Keratinocyte (primary cell): ENCODE results near the gene PCDH9.

ENCODE experiments used
- EZH2 ChIP-seq: IDR thresholded peaks from one replicate; pipeline ENCODE4 v1.6.1; 2012; ENCODE audit warnings: inconsistent platforms, mild to moderate bottlenecking, low read length, moderate library complexity
- TF ChIP-seq, protein P1 (sequence below), 3 experiments: IDR thresholded peaks in 1 of 3; conservative IDR thresholded peaks in 1 of 3; optimal IDR thresholded peaks in 1 of 3; 2 replicates in 2 of 3; 3 replicates in 1 of 3; pipeline versions ENCODE3 to v1.5.1; 2011; ENCODE audit warnings: low read length in 3 of 3, mild to moderate bottlenecking in 3 of 3, moderate library complexity in 2 of 3, control low read depth in 1 of 3, inconsistent platforms in 1 of 3; ENCODE audit not compliant: insufficient read depth in 2 of 3; ENCODE audit errors: extremely low read depth in 1 of 3

DNA sequence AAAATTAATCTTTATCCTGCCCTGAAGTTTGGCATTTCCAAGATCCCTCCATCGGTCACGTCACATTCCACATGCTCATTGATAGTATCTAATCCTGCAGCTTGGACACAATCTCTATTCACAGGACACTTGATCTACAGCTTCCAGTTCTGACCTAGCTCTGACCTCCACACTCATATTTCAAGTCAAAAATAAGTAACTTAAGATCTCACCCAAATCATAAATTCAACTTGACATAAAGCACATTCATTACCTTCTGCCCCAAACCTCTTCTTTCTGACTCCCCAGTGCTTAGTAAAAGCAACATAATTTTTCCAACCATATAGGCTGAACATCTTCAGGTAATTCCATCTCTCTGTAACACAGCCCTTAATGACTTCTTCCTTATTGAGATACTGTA is 880.2 kb downstream of the PCDH9 start:
- TF ChIP-seq, protein P1, sequence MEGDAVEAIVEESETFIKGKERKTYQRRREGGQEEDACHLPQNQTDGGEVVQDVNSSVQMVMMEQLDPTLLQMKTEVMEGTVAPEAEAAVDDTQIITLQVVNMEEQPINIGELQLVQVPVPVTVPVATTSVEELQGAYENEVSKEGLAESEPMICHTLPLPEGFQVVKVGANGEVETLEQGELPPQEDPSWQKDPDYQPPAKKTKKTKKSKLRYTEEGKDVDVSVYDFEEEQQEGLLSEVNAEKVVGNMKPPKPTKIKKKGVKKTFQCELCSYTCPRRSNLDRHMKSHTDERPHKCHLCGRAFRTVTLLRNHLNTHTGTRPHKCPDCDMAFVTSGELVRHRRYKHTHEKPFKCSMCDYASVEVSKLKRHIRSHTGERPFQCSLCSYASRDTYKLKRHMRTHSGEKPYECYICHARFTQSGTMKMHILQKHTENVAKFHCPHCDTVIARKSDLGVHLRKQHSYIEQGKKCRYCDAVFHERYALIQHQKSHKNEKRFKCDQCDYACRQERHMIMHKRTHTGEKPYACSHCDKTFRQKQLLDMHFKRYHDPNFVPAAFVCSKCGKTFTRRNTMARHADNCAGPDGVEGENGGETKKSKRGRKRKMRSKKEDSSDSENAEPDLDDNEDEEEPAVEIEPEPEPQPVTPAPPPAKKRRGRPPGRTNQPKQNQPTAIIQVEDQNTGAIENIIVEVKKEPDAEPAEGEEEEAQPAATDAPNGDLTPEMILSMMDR (optimal IDR thresholded peaks at IDR 0.05 in 1 of 3, IDR thresholded peaks at IDR 0.05 in 1 of 3, conservative IDR thresholded peaks at IDR 0.05 in 1 of 3; ENCODE audit: extremely low read depth in 1 of 3, insufficient read depth in 2 of 3, low read length in 3 of 3) = no peak
- no peak for TF ChIP-seq EZH2
